Parathyroid adenoma (tissue), 2 donors: ENCODE measurements around the gene ESYT2.

Source experiments
- H2AFZ ChIP-seq: fragments of 300-600 bp; sonication (generic); one replicate; pipeline ENCODE4 v1.7.0; 2017; ENCODE audit warnings: antibody characterized with exemption, mild to moderate bottlenecking
- H3K27ac ChIP-seq: fragments of 300-600 bp; sonication (generic); one replicate; pipeline ENCODE4 v1.7.0; 2017
- H3K27me3 ChIP-seq: fragments of 300-600 bp; sonication (generic); one replicate; pipeline ENCODE4 v1.7.0; 2017; ENCODE audit warnings: low read length; ENCODE audit not compliant: control insufficient read depth, insufficient read depth
- H3K36me3 ChIP-seq: fragments of 300-600 bp; sonication (generic); one replicate; pipeline ENCODE4 v1.7.0; 2017; ENCODE audit warnings: low read length; ENCODE audit not compliant: control insufficient read depth, insufficient read depth
- H3K4me1 ChIP-seq: fragments of 300-600 bp; sonication (generic); one replicate; pipeline ENCODE4 v1.7.0; 2017; ENCODE audit warnings: control low read depth
- H3K4me2 ChIP-seq: fragments of 300-600 bp; sonication (generic); one replicate; pipeline ENCODE4 v1.7.0; 2017; ENCODE audit warnings: low read length
- H3K4me3 ChIP-seq: fragments of 300-600 bp; sonication (generic); one replicate; pipeline ENCODE4 v1.7.0; 2017; ENCODE audit warnings: low read depth, low read length
- H3K79me2 ChIP-seq: fragments of 300-600 bp; sonication (generic); one replicate; pipeline ENCODE4 v1.7.0; 2017; ENCODE audit warnings: control low read depth
- H3K9ac ChIP-seq: fragments of 300-600 bp; sonication (generic); one replicate; pipeline ENCODE4 v1.7.0; 2017; ENCODE audit warnings: mild to moderate bottlenecking
- H3K9me3 ChIP-seq: fragments of 300-600 bp; sonication (generic); one replicate; pipeline ENCODE4 v1.7.0; 2017; ENCODE audit warnings: low read length; ENCODE audit not compliant: control insufficient read depth
- TF ChIP-seq, protein P1 (sequence below): fragments of 300-600 bp; sonication (generic); IDR thresholded peaks from one replicate; pipeline ENCODE4 v1.7.0; 2017; ENCODE audit warnings: antibody characterized with exemption, mild to moderate bottlenecking
- donor health status: primary hyperparathyroidism.

ESYT2 gene

DNA sequence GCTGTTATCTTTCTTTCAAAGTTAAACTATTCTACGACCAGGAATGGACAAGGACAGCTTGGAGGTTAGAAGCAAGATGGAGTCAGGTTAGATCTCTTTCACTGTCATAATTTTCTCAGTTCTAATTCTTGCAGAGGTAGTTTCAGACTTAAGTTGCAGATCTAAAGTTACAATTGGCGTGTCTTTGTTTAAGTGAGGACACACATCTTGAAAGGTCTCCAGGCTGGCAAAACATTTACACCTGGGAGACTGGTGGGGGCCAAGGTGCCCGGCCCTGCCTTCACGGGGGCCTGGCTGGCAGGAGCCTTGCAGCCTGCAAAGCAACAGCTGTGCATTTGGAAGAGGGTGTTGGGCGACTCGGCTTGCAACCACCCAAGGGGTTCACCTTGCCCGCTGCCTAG lies 25.4 kb upstream of the ESYT2 start:
- Histone ChIP-seq H3K9ac (no peak overlapping the region), H3K9me3 (no peaks in the 10 kb centered on the region), H3K4me1 (peaks cover 10% of the 10 kb centered on the region), H3K36me3 (no peaks in the 10 kb centered on the region), H3K27me3 (no peaks in the 10 kb centered on the region), H3K27ac (no peak overlapping the region), H3K4me3 (no peak overlapping the region), H3K79me2 (peaks cover 3% of the 10 kb centered on the region), H2AFZ (peak overlapping the region; percentile 17), H3K4me2 (no peak overlapping the region)
- TF ChIP-seq, protein P1, sequence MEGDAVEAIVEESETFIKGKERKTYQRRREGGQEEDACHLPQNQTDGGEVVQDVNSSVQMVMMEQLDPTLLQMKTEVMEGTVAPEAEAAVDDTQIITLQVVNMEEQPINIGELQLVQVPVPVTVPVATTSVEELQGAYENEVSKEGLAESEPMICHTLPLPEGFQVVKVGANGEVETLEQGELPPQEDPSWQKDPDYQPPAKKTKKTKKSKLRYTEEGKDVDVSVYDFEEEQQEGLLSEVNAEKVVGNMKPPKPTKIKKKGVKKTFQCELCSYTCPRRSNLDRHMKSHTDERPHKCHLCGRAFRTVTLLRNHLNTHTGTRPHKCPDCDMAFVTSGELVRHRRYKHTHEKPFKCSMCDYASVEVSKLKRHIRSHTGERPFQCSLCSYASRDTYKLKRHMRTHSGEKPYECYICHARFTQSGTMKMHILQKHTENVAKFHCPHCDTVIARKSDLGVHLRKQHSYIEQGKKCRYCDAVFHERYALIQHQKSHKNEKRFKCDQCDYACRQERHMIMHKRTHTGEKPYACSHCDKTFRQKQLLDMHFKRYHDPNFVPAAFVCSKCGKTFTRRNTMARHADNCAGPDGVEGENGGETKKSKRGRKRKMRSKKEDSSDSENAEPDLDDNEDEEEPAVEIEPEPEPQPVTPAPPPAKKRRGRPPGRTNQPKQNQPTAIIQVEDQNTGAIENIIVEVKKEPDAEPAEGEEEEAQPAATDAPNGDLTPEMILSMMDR: no peak

DNA sequence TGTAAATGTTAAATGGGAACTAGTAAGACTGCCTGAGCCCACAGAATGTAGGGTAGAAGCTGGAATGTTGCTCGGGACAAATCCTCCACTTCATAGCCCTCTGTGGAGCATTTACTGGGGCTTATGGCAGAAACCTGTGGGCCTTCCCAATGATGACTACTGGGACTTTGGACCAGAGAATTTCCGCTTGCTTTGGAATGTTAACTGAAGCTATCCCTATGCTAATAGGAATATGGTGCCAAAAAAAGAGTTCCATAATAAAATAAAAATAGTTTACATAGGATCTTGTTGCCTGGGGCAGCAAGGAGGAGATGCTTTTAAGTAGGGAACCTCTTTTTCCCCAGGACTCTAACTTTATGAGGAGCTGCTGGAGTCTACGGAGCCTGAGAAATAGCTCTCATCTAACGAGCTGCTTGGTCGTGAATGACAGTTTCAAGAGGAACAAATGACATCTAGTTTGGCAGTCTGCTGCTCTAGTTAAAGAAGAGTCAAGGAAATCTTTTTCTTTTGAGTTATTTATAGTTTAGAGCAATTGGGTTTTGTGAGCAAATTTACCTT lies 21.3 kb upstream of the ESYT2 start:
- Histone ChIP-seq H2AFZ (no peak overlapping the region), H3K27ac (no peak overlapping the region), H3K9ac (no peak overlapping the region), H3K4me3 (no peak overlapping the region), H3K4me2 (no peak overlapping the region), H3K79me2 (no peaks in the 10 kb centered on the region), H3K36me3 (no peaks in the 10 kb centered on the region), H3K9me3 (no peaks in the 10 kb centered on the region), H3K27me3 (no peaks in the 10 kb centered on the region), H3K4me1 (peaks cover 2% of the 10 kb centered on the region)
- TF ChIP-seq, protein P1: no peak

GRCh38 chr7:158849768-158850544 lies 20.6 kb upstream of the ESYT2 start:
- TF ChIP-seq, protein P1: no peak
- H3K4me3 ChIP-seq: no peak overlapping the region
- H3K4me1 ChIP-seq: no peaks in the 10 kb centered on the region
- H3K9ac ChIP-seq: no peak overlapping the region
- H3K79me2 ChIP-seq: no peaks in the 10 kb centered on the region
- H3K36me3 ChIP-seq: no peaks in the 10 kb centered on the region
- no peak overlapping the region for H3K27ac ChIP-seq
- no peaks in the 10 kb centered on the region for H3K9me3 ChIP-seq
- no peak overlapping the region for H2AFZ ChIP-seq
- no peaks in the 10 kb centered on the region for H3K27me3 ChIP-seq
- no peak overlapping the region for H3K4me2 ChIP-seq

DNA sequence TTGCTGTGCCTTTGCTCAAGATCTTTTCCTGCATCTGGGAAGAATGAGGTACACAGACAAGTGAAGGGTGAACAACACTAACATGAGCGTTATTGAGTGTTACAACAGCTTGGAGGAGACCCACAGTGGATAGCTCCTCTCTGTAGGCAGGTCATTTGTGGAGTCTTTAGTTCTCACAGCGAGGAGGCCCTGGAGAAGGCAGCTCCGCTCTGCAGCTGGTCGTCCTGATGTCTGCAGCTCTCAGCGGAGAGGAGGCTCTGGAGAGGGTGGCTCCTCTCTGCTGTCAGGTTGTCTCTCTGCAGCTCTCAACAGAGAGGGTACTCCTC lies 20.1 kb upstream of the ESYT2 start:
- Histone ChIP-seq H3K27ac (no peak overlapping the region), H2AFZ (no peak overlapping the region), H3K4me3 (no peak overlapping the region), H3K9ac (no peak overlapping the region), H3K4me1 (no peaks in the 10 kb centered on the region), H3K36me3 (no peaks in the 10 kb centered on the region), H3K79me2 (no peaks in the 10 kb centered on the region), H3K27me3 (no peaks in the 10 kb centered on the region), H3K9me3 (no peaks in the 10 kb centered on the region), H3K4me2 (no peak overlapping the region)
- TF ChIP-seq, protein P1: no peak

DNA sequence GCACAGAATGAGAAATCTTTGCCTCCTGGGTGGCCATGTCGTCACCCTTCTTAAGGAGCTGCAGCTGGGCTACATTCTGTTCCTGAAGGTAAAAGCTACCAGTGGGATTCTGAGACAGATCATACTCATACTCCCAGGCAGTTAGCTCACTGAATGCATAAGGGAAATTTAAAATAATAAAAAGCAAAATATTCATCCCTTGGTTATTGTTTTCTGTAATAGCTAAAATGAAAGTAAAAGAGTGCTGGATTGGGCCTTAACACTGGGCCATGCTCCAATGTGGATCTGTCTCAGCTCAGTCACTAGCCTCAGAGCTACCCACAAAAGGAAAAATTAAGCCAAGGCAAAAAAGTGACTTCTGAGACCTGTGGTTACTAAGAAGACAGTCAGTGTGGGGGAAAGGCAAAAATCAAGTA lies 18.1 kb upstream of the ESYT2 start:
- no peaks in the 10 kb centered on the region for H3K9me3 ChIP-seq
- no peak overlapping the region for H3K27ac ChIP-seq
- no peaks in the 10 kb centered on the region for H3K4me1 ChIP-seq
- no peak overlapping the region for H3K4me3 ChIP-seq
- no peak overlapping the region for H3K4me2 ChIP-seq
- H3K79me2 ChIP-seq: no peaks in the 10 kb centered on the region
- no peaks in the 10 kb centered on the region for H3K27me3 ChIP-seq
- no peaks in the 10 kb centered on the region for H3K36me3 ChIP-seq
- TF ChIP-seq, protein P1: no peak
- no peak overlapping the region for H2AFZ ChIP-seq
- no peak overlapping the region for H3K9ac ChIP-seq
